NCI-H1092 treated with DMSO at 0.1 percent for 48 hours (cell line): ENCODE measurements around the gene IL1RAPL2.

Source experiments
- DNase-seq: peaks from one replicate; lab custom pipeline; 2025; lab: John Stamatoyannopoulos, UW

Gene IL1RAPL2

GRCh38 chrX:105267167-105267566, 701.2 kb downstream of the IL1RAPL2 start:
- no peak for DNase-seq

GRCh38 chrX:105269386-105269785, 703.4 kb downstream of the IL1RAPL2 start:
- DNase-seq = no peak

GRCh38 chrX:105273326-105273725, 707.3 kb downstream of the IL1RAPL2 start:
- no peak for DNase-seq

GRCh38 chrX:105274091-105274490, 708.1 kb downstream of the IL1RAPL2 start:
- DNase-seq = no peak

- no peak for DNase-seq
Observed at GRCh38 chrX:105277132-105277531, 711.1 kb downstream of the IL1RAPL2 start.

DNA sequence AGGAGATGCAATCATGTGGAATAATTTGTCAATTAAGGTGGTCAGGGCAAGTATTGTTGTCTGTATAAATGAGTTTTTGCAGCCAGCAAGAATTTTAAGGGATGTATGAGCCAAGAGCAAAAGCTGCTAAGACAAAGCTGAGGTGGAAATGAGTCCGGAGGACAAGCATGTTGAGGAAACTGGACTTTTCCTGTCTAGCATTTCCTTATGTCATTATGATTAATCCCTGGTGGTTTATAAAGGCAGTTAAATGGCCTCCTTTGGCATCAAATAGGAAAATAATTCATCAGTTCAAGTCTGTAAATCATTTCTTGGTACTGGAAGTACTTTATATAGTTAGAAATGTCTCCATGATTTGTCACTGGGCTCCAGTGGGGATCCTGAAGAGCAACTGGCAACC, 716.1 kb downstream of the IL1RAPL2 start:
- no peak for DNase-seq

- no peak for DNase-seq
Observed at GRCh38 chrX:105297041-105297440, 731.0 kb downstream of the IL1RAPL2 start.

- no peak for DNase-seq
Observed at GRCh38 chrX:105299286-105299685, 733.3 kb downstream of the IL1RAPL2 start.

DNA sequence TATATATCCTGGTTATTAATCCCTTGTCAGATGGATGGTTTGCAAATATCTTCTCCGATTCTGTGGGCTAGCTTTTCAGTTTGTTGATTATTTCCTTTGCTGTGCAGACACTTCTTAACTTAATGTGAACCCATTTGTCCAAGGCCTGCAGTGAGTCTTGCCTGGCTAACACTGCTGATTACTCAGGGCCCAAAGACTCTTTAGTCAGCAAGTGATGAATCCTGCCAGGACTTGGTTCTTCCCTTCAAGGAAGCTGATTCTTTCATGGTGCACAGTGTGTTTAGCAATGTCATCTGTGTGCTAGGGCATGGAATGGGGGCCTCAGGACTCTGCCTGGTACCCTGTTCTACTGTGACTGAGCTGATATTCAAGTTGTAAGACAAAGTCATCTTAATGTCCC, 736.2 kb downstream of the IL1RAPL2 start:
- DNase-seq = no peak

DNA sequence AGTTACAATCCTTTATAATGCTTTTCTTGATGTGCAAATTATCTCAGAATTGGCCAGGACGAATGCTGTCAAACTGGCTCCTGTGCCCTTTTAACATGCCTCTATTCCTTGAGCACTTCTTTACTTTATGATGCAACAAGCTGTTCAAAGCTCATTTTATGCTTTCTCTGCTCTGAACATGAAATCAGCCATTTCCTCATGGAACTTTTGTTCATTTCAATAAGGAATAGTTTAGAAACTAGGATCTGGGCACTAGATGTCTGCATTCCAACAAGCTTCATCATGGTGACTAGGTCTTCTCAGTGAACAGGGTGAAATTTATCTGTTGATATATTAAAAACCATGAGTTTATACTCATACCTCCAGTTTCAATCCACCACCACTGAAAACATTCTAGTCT, 741.8 kb downstream of the IL1RAPL2 start:
- no peak for DNase-seq

GRCh38 chrX:105313596-105313995, 747.6 kb downstream of the IL1RAPL2 start:
- DNase-seq = no peak

DNA sequence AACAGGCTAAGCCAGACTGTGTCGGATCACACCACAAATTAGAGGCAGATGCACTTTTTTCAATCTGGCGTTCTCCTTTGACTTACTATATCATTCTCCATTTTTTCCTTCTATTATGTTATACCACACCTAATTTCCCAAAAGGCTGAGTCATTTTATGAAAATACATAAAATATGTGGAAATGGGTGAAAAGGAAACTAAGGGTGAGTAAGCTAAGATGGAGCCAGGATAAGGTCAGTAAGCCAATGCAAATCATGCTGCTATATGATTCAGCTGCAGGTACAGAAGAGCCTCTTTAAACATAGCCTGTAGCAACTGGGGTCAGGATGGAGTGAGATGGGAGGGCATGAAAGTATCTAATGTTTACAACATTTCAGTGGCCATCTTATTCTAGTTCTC, 748.5 kb downstream of the IL1RAPL2 start:
- DNase-seq = no peak

DNA sequence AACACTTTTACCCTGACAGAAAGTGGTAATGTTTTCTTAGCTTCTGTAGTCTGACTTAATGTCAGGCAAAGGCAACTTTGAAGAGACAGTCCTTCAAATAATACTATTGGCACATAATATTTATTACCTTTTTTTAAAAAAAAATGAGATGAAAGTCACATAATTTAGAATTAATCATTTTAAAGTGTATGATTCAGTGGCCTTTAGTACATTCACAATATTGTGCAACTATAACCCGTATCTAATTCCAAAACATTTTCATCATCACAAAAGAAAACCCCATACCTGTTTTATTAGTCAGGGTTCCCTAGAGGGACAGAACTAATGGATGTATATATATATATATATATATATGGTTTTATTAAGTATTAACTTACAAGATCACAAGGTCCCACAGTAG, 749.2 kb downstream of the IL1RAPL2 start:
- no peak for DNase-seq

- DNase-seq = no peak
Observed at GRCh38 chrX:105317117-105317516, 751.1 kb downstream of the IL1RAPL2 start.

DNA sequence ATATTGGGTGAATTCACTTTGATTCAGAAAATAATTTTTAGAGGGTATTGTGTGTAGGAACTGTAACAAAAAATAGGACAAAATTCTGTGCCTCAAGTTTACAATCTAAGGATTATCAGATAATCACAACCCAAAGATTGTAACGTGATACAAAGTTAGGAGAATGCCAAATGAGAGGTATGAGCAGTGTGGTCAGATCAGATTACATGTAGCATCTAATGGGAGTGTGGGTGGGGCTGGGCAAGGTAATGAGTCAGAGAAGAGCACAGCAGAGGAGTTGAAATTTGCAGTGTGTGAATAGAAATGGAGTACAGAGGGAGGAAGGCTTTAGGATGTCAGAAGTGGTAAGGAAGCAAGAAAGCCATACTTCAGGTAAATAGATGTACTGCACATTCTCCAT, 757.9 kb downstream of the IL1RAPL2 start:
- DNase-seq = no peak

DNA sequence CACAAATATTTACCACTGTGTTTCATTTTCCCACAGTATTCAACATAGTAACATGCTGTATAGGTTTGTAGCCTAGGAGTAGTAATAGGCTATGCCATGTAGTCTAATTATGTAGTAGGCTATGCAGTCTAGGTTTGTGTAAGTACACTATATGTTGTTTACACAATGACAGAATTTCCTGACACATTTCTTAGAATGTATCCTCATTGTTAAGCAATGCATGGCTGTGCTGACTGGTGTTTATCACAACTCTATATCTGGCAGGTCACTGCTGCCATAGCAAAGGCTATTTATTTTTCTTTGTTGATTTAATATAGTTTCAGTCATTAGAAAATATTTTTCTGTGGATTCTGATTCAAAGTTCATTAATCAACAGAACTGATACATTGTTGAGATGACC, 762.8 kb downstream of the IL1RAPL2 start:
- DNase-seq = no peak

- no peak for DNase-seq
Observed at GRCh38 chrX:105331244-105331643, 765.2 kb downstream of the IL1RAPL2 start.

GRCh38 chrX:105347373-105347772, 781.4 kb downstream of the IL1RAPL2 start:
- DNase-seq = no peak

DNA sequence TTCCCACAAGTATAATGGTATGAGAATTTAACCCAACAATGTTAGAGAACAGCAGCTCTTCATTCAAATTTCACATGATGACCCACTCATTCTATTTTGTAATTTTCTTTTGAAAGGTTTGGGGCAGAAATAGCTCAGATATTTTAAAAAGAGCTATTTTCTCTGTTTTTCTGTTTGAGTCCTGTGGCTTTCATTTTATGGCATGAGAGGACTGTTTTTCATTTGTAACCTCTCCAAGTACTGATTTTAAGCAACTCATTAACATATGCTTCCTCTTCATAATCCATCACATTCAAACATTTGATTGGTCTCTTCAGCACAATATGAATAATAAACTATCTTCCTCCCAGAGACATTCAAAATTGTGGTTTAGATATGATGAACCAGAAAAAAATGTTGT, 783.5 kb downstream of the IL1RAPL2 start:
- no peak for DNase-seq

DNA sequence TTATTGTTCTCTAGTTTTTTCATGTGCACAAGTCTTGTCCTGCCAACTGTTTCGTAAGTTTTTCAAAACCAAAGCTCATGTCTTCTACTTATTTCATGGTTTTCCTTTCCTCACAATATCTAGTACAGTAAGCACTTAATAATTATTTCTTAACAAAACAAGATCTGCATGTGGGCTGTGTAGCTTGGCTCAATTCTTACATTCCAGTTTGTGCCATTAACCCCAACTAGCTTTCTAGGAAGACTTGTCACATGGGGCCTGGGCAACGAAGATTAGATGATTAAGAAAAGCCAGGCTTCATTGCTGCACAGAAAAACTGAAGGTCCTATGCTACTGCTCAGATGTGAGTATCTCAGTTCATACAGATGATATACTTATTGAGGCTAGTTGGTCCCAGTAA, 809.8 kb downstream of the IL1RAPL2 start:
- DNase-seq = no peak

GRCh38 chrX:105424729-105425128, 858.7 kb downstream of the IL1RAPL2 start:
- no peak for DNase-seq

DNA sequence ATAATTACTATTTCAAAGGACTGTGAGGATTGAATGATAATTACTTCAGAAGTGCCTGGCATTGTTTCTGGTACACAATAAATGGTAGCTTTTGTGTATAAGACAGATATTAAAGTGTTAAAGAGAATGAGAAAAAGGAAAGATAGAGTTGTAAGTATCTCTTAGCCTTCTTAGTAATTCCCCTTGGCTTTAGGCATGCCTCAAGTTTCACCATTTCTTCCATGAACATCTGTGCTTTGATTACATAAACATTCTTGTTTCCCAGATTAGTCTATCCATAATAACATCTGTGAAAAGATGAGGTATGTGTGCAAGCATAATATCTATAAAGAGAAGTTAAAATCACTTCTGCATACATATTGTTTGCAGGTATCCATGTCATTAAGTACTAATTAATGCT, 885.4 kb downstream of the IL1RAPL2 start:
- no peak for DNase-seq

GRCh38 chrX:105458846-105459245, 892.8 kb downstream of the IL1RAPL2 start:
- DNase-seq = no peak

DNA sequence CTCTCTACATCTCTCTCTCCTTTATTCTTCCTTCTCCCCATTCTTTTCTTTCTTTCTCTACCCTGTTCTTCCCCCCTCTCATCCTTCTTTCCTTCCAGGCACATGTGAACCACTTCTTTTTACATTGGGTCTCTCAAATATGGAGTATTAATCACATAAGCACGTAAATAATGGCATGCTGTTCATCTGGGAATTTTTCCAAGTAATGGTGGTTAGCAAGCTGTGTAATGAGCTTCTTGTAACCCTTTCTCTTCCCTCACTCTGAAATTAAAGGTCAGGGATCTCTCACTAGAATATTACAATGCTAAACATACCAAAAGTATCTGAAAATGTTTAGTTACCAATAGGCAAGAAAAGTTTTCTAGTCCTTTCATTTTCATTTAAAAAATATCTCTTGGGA, 894.4 kb downstream of the IL1RAPL2 start:
- no peak for DNase-seq

DNA sequence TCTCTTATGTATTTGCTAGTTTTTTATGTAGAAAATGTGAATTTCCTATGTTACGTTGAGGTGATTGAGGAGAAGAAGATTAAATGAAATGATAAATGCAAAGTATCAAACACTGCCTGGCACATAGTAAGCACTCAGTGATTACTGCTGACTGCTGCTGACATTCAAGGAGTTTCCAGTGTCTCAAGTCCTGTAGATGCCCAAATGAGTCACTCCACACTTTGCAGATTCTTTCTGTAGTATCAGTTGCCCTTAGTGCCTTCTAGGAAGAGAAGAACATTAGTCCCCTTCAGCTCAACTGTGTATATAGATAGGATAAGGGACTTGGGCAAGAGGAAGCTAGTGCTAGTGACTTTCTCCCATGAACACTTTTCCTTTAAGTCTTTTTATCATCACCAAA, 895.0 kb downstream of the IL1RAPL2 start:
- DNase-seq = no peak
